ENCODE results near the gene AP5B1. TPM values are rescaled to one million over a fixed set of nuclear protein-coding genes. Genes with fewer than 3 reads are reported as not detected.
A peak's percentile ranks its signal among the peaks of the same experiment; 100 is the strongest.

Gene AP5B1
- total RNA-seq, 4 donors from 2014 or later = 24.9 to 33.7 (median 28.2) TPM

DNA sequence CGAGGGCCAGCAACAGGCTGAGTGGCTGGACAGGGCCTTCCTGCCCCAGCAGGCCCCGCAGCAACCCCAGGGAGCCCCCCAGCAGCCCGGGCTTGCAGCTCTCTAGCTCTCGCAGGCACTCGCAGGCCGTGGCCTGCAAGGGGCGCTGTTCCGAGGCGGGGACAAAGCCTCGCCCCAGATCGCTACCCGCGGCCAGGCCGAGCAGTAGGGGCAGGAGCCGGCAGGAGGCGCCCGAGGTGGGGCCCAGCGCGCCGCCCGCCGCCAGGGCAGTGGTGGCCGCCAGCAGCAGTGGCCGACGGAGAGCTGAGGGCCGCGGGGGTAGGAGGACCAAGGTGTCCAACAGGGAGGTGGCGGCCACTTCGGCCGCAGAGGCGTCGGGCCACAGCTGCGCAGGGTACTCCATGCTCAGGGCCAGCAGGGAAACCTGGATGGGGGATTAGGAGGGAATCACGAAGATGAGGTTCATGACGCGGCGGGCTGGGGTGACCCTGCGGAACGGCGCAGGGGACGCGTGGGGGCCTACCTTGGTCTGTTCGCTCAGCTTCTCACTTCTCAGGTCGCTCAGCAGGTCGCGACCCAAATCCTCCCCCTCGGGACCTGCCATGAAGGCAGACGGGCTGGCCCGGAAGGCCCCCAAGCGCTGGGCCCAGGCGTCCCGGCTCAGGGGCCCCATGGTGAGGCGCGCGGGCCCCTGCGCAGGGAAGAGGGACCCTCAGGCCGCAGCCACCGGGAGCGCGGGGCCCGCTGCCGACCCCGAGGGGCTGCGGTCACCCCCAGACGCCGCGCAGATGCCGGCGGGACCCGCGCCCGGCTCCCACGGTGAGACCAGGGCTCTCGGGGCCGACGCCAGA lies 632 bp downstream of the AP5B1 start:
- WGBS, 2 donors (ENCODE audit: low coverage in 1 of 2) = 2% methylated on average over 63 of the region's 76 CpGs; no CpG with 5 or more reads in 1 of the 2 donors
- Histone ChIP-seq H3K4me3 (peak overlapping the region; percentile 58 to 97 (median 85)), H3K9me3 (no peaks in the 10 kb centered on the region), H3K27ac (peak overlapping the region; percentile 86 to 96 (median 90)), H3K36me3 (peaks cover 0 to 5% (median 2%) of the 10 kb centered on the region in 4 donors), H3K27me3 (no peaks in the 10 kb centered on the region), H3K4me1 (peaks cover 14 to 21% (median 19%) of the 10 kb centered on the region in 4 donors)
- DNase-seq = peak; percentile 90
- TF ChIP-seq, protein P1, sequence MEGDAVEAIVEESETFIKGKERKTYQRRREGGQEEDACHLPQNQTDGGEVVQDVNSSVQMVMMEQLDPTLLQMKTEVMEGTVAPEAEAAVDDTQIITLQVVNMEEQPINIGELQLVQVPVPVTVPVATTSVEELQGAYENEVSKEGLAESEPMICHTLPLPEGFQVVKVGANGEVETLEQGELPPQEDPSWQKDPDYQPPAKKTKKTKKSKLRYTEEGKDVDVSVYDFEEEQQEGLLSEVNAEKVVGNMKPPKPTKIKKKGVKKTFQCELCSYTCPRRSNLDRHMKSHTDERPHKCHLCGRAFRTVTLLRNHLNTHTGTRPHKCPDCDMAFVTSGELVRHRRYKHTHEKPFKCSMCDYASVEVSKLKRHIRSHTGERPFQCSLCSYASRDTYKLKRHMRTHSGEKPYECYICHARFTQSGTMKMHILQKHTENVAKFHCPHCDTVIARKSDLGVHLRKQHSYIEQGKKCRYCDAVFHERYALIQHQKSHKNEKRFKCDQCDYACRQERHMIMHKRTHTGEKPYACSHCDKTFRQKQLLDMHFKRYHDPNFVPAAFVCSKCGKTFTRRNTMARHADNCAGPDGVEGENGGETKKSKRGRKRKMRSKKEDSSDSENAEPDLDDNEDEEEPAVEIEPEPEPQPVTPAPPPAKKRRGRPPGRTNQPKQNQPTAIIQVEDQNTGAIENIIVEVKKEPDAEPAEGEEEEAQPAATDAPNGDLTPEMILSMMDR (IDR thresholded peaks at IDR 0.05) = peak; percentile 97 to 100 (median 99)
- peak; percentile 27 to 78 (median 77) for TF ChIP-seq POLR2AphosphoS5 (IDR thresholded peaks at IDR 0.05)
- TF ChIP-seq POLR2A (IDR thresholded peaks at IDR 0.05) = peak; percentile 64
- no peak for TF ChIP-seq EP300 (IDR thresholded peaks at IDR 0.05; ENCODE audit: low read depth)
- in situ Hi-C loops (cut with MboI; ENCODE audit: low pct_ligation_motif_present in 1 of 4, low pct_unique_long_range_greater_than_20kb in 1 of 4, low sequenced_read_pairs in 3 of 4) = loop anchor here in 1 of 4 donors (10.0 kb wide), 1 partner anchor 65 kb away; the partner anchor contains the start of gene KAT5
- intact Hi-C loops (cut with DNase I; ENCODE audit: low total_unique reads) = loop anchor here (5.0 kb wide), 2 partner anchors 37 to 68 kb away; partner anchors contain the start of gene KAT5

DNA sequence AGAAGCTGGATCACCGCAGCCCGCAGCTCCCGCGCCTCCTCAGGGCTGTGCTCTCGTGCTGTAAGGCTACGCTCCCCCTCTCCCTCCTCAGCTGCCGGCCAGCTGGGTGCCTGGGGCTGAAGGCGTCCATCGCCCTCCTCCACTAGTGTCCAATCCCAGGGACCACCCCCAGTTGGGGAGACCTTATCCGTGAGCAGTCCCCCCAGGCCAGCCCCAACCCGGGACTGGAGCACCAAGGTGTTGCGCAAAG lies 1.2 kb downstream of the AP5B1 start:
- intact Hi-C loops (cut with DNase I; ENCODE audit: low total_unique reads) (no loop called here), in situ Hi-C loops (cut with MboI; ENCODE audit: low pct_ligation_motif_present in 1 of 4, low pct_unique_long_range_greater_than_20kb in 1 of 4, low sequenced_read_pairs in 3 of 4) (loop anchor here in 1 of 4 donors (10.0 kb wide), 1 partner anchor 65 kb away; the partner anchor contains the start of gene KAT5)
- Histone ChIP-seq H3K4me3 (peak overlapping the region; percentile 58 to 97 (median 85)), H3K27me3 (no peaks in the 10 kb centered on the region), H3K9me3 (no peaks in the 10 kb centered on the region), H3K36me3 (peaks cover 0 to 5% (median 2%) of the 10 kb centered on the region in 4 donors), H3K27ac (peak overlapping the region; percentile 86 to 96 (median 90)), H3K4me1 (peaks cover 14 to 21% (median 19%) of the 10 kb centered on the region in 4 donors)
- no peak for DNase-seq
- no peak for TF ChIP-seq POLR2AphosphoS5 (IDR thresholded peaks at IDR 0.05)
- 76% methylated on average over 12 of the region's 12 CpGs; no CpG with 5 or more reads in 1 of the 2 donors for WGBS, 2 donors (ENCODE audit: low coverage in 1 of 2)

DNA sequence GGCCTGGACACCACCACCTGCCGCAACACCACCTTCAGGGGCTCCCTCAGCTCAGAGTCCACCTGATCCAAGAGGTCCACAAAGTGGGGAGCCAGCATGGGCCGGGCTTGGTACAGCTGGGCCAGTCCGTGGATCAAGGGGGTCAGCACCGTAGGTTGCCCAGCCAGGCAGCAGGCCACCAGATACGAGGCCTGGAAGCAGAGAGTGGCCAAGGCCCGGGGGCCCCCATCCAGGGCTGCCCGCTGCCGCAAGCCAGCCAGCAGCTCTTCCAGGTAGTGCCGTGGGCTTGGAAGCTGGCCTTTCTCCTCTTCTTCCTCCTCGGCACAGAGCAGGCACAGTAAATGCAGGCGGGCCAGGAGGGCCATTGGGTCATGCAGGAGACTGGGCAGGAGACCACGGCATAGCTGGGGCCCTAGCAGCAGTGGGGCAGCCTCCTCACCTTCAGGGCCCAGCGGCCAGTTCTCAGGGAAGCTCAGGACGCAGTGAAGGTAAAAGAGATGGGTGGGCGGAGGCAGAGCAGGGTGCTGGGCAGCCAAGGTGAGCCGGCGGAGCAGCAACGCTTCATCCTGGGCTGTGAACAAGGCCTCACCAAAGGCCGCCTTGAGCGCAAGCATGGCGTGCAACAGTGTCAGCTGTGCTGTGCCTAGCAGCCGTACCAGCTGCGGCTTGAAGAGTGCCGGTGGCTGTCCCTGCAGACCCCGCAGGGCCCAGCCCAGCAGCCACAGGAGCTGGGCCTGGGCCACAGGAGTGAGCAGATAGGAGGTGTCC lies 1.7 kb downstream of the AP5B1 start:
- Histone ChIP-seq H3K27me3 (no peaks in the 10 kb centered on the region), H3K36me3 (peaks cover 0 to 5% (median 2%) of the 10 kb centered on the region in 4 donors), H3K27ac (peak overlapping the region in 3 of 4 donors; percentile 86 to 96 (median 91)), H3K4me3 (peak overlapping the region; percentile 58 to 97 (median 85)), H3K9me3 (no peaks in the 10 kb centered on the region), H3K4me1 (peaks cover 14 to 21% (median 19%) of the 10 kb centered on the region in 4 donors)
- in situ Hi-C loops (cut with MboI; ENCODE audit: low pct_ligation_motif_present in 1 of 4, low pct_unique_long_range_greater_than_20kb in 1 of 4, low sequenced_read_pairs in 3 of 4) = loop anchor here in 1 of 4 donors (10.0 kb wide), 1 partner anchor 64 kb away; the partner anchor contains the start of gene KAT5
- WGBS, 2 donors (ENCODE audit: low coverage in 1 of 2) = 91% methylated on average over 20 of the region's 25 CpGs; no CpG with 5 or more reads in 1 of the 2 donors
- intact Hi-C loops (cut with DNase I; ENCODE audit: low total_unique reads) = no loop called here
- TF ChIP-seq POLR2AphosphoS5 (IDR thresholded peaks at IDR 0.05) (no peak), EP300 (IDR thresholded peaks at IDR 0.05; ENCODE audit: low read depth) (no peak)
- no peak for DNase-seq

DNA sequence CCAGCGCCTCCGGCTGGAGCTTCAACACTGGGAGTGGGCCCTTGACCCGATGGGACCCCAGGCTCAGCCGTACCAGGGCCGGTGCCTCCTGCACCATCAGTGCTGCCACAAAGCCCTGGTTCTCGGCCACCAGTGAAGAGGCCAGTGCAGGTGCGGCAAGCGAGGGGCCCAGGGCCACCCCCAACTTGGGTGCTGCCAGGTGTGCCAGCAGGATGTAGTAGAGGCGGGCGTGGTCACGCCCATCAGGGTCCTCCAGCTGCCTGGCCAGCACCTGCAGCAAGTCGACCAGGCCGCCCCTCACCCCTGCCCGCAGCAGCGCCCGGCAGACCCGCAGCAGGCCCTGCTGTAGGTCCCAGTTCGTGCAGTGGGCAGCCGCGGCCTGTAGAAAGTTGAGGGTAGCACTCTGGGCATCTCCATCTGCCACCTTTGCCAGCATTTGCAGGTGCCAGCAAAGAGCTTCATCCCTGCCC lies 2.3 kb downstream of the AP5B1 start:
- Histone ChIP-seq H3K27ac (no peak overlapping the region), H3K27me3 (no peaks in the 10 kb centered on the region), H3K9me3 (no peaks in the 10 kb centered on the region), H3K36me3 (peaks cover 0 to 5% (median 2%) of the 10 kb centered on the region in 4 donors), H3K4me1 (peaks cover 14 to 21% (median 19%) of the 10 kb centered on the region in 4 donors), H3K4me3 (no peak overlapping the region)
- in situ Hi-C loops (cut with MboI; ENCODE audit: low pct_ligation_motif_present in 1 of 4, low pct_unique_long_range_greater_than_20kb in 1 of 4, low sequenced_read_pairs in 3 of 4) = loop anchor here in 1 of 4 donors (10.0 kb wide), 1 partner anchor 64 kb away; the partner anchor contains the start of gene KAT5
- DNase-seq = no peak
- TF ChIP-seq POLR2AphosphoS5 (IDR thresholded peaks at IDR 0.05) = no peak
- no peak for TF ChIP-seq POLR2A (IDR thresholded peaks at IDR 0.05)
- TF ChIP-seq EP300 (IDR thresholded peaks at IDR 0.05; ENCODE audit: low read depth) = no peak
- TF ChIP-seq, protein P1 (IDR thresholded peaks at IDR 0.05) = no peak
- intact Hi-C loops (cut with DNase I; ENCODE audit: low total_unique reads) = no loop called here
- WGBS, 2 donors (ENCODE audit: low coverage in 1 of 2) = 95% methylated on average over 11 of the region's 20 CpGs; no CpG with 5 or more reads in 1 of the 2 donors

Measured in transverse colon (tissue), 4 donors.